SK-N-SH (cell line): ENCODE results near the gene CRELD2. TPM values are rescaled to one million over a fixed set of nuclear protein-coding genes. Genes with fewer than 3 reads are reported as not detected.

ENCODE experiments used
- CTCF ChIA-PET: fragments of 300-600, 350-600 bp; formaldehyde crosslinking; extraction: SDS; loops from one replicate; lab custom pipeline; 2021; lab: Yijun Ruan, JAX
- POLR2A ChIA-PET: fragments of 350-600 bp; sonication (Branson Sonifier 250); formaldehyde crosslinking; extraction: SDS; loops from one replicate; lab custom pipeline; 2020; ENCODE audit warnings: antibody characterized with exemption, inconsistent platforms; lab: Yijun Ruan, JAX
- DNase-seq: peaks from one replicate; pipeline ENCODE4 v3.0.0; 2012
- H2AFZ ChIP-seq: fragments of 200-600 bp; sonication (generic); 2 replicates; pipeline ENCODE4 v1.8.1; 2016; ENCODE audit warnings: antibody characterized with exemption, mild to moderate bottlenecking, low read depth
- H3F3A ChIP-seq: fragments of 200-600 bp; sonication (generic); replicated peaks from 2 replicates; pipeline ENCODE3; 2016; ENCODE audit warnings: antibody characterized with exemption, mild to moderate bottlenecking; ENCODE audit not compliant: insufficient read depth
- H3K27ac ChIP-seq, 2 experiments: fragments of 200-500 bp in 1 of 2; fragments of 200-600 bp in 1 of 2; sonication (Bioruptor generic) in 1 of 2; sonication (generic), shearing (Covaris generic) in 1 of 2; 2 replicates each; pipeline versions ENCODE4 v1.5.1 to v1.6.1; 2014 to 2016; ENCODE audit warnings: low read depth in 2 of 2, inconsistent platforms in 1 of 2, low read length in 1 of 2, mild to moderate bottlenecking in 1 of 2, mixed read lengths in 1 of 2
- H3K27me3 ChIP-seq: fragments of 200-600 bp; sonication (generic), shearing (Covaris generic); 2 replicates; pipeline ENCODE4 v1.6.1; 2016; ENCODE audit warnings: mixed run types; ENCODE audit not compliant: insufficient read depth
- H3K36me3 ChIP-seq, 2 experiments: fragments of 200-500 bp in 1 of 2; fragments of 200-600 bp in 1 of 2; sonication (Bioruptor generic) in 1 of 2; sonication (generic) in 1 of 2; replicated peaks in 1 of 2; 2 replicates each; pipeline versions ENCODE3 to v1.5.1; 2014 to 2016; ENCODE audit warnings: low read length in 1 of 2, mild to moderate bottlenecking in 1 of 2; ENCODE audit not compliant: insufficient read depth in 2 of 2, control insufficient read depth in 1 of 2
- H3K4me1 ChIP-seq, 2 experiments: fragments of 200-500 bp in 1 of 2; fragments of 200-600 bp in 1 of 2; sonication (Bioruptor generic) in 1 of 2; sonication (generic), shearing (Covaris generic) in 1 of 2; 2 replicates each; pipeline versions ENCODE4 v1.5.1 to v1.6.1; 2014 to 2016; ENCODE audit warnings: low read depth in 1 of 2, low read length in 1 of 2, mixed run types in 1 of 2; ENCODE audit not compliant: insufficient read depth in 2 of 2, control insufficient read depth in 1 of 2
- H3K4me2 ChIP-seq: fragments of 200-600 bp; sonication (generic), shearing (Covaris generic); 2 replicates; pipeline ENCODE4 v1.6.1; 2017; ENCODE audit warnings: mixed run types
- H3K4me3 ChIP-seq, 2 experiments: fragments of 200-500 bp in 1 of 2; fragments of 200-600 bp in 1 of 2; sonication (Bioruptor generic) in 1 of 2; sonication (generic), shearing (Covaris generic) in 1 of 2; 2 replicates each; pipeline versions ENCODE4 v1.5.1 to v1.8.1; 2014 to 2016; ENCODE audit warnings: low read depth in 2 of 2, inconsistent platforms in 1 of 2, low read length in 1 of 2, mild to moderate bottlenecking in 1 of 2, mixed read lengths in 1 of 2, moderate library complexity in 1 of 2
- H3K79me2 ChIP-seq: fragments of 200-600 bp; sonication (generic); 2 replicates; pipeline ENCODE4 v1.8.1; 2017; ENCODE audit warnings: mild to moderate bottlenecking; ENCODE audit not compliant: insufficient read depth
- H3K9ac ChIP-seq: fragments of 200-600 bp; sonication (generic); 2 replicates; pipeline ENCODE4 v1.6.1; 2017; ENCODE audit warnings: mixed run types
- H3K9me2 ChIP-seq: fragments of 200-600 bp; sonication (generic); 2 replicates; pipeline ENCODE4 v1.6.1; 2017; ENCODE audit warnings: mixed run types
- H3K9me3 ChIP-seq: fragments of 200-600 bp; sonication (generic); 2 replicates; pipeline ENCODE4 v1.6.1; 2017; ENCODE audit warnings: mixed run types, mild to moderate bottlenecking, moderate library complexity
- H4K20me1 ChIP-seq: fragments of 200-600 bp; sonication (generic); 2 replicates; pipeline ENCODE4 v1.6.1; 2017; ENCODE audit warnings: mild to moderate bottlenecking, mixed run types; ENCODE audit not compliant: insufficient read depth
- EP300 ChIP-seq, 2 experiments: IDR thresholded peaks; 2 replicates each; pipeline versions ENCODE4 v1.4.0 to v1.6.1; 2012; ENCODE audit warnings: borderline replicate concordance in 1 of 2, low read depth in 1 of 2, low read length in 1 of 2
- FOSL2 ChIP-seq: IDR thresholded peaks from 2 replicates; pipeline ENCODE4 v1.4.0; 2012; ENCODE audit warnings: low read depth, mild to moderate bottlenecking, moderate library complexity, borderline replicate concordance
- FOXJ3 ChIP-seq: sonication (generic); formaldehyde crosslinking; IDR thresholded peaks from 2 replicates; pipeline ENCODE4 v1.5.1; 2020; ENCODE audit warnings: mild to moderate bottlenecking, missing genetic modification reagents
- MEF2A ChIP-seq: IDR thresholded peaks from 2 replicates; pipeline ENCODE4 v1.4.0; 2012; ENCODE audit warnings: low read depth, borderline replicate concordance
- NFIC ChIP-seq: IDR thresholded peaks from 2 replicates; pipeline ENCODE4 v1.4.0; 2012; ENCODE audit warnings: borderline replicate concordance
- RFX5 ChIP-seq: IDR thresholded peaks from 2 replicates; pipeline ENCODE4 v1.6.1; 2012; ENCODE audit warnings: mild to moderate bottlenecking, improper control_type of control experiment, low read length
- SIN3A ChIP-seq: IDR thresholded peaks from 2 replicates; pipeline ENCODE4 v1.6.1; 2012; ENCODE audit warnings: low read depth, mild to moderate bottlenecking, low read length, moderate library complexity, borderline replicate concordance
- TEAD4 ChIP-seq: IDR thresholded peaks from 2 replicates; pipeline ENCODE4 v1.4.0; 2012; ENCODE audit warnings: mild to moderate bottlenecking, borderline replicate concordance; ENCODE audit not compliant: insufficient read depth
- YY1 ChIP-seq: IDR thresholded peaks from 2 replicates; pipeline ENCODE4 v1.4.0; 2012; ENCODE audit warnings: low read depth, mild to moderate bottlenecking
- WGBS: methylation state at CpG from one replicate; pipeline ENCODE4 v1.1.6; 2017; ENCODE audit warnings: low lambda C conversion rate; 5-methylcytosine and 5-hydroxymethylcytosine counted together
- polyA plus RNA-seq, 3 experiments: library from polyadenylated mRNA; depleted of rRNA; stranded (reverse); fragments of >200 nt; gene quantifications; 2 replicates each; pipeline ENCODE4 v1.2.3, GENCODE V29; 2012
- TF ChIP-seq, protein P1 (sequence below): fragments of 200-600 bp; sonication (generic); IDR thresholded peaks from 2 replicates; pipeline ENCODE4 v1.6.1; 2017; ENCODE audit warnings: antibody characterized with exemption, mild to moderate bottlenecking, moderate library complexity
- TF ChIP-seq, protein P2 (sequence below): IDR thresholded peaks from 2 replicates; pipeline ENCODE4 v1.6.1; 2012; ENCODE audit warnings: mild to moderate bottlenecking, low read depth, low read length, moderate library complexity
- TF ChIP-seq, protein P3 (sequence below): fragments of 150-350 bp; IDR thresholded peaks from 2 replicates; pipeline ENCODE4 v1.6.1; 2017; ENCODE audit warnings: antibody characterized with exemption, low read length, low read depth, borderline replicate concordance
- TF ChIP-seq, protein P4 (sequence below): IDR thresholded peaks from 2 replicates; pipeline ENCODE4 v1.4.0; 2012; ENCODE audit warnings: low read depth

Gene CRELD2
- polyA plus RNA-seq, 1 of the 3 experiments (the other 2 are of a cell fraction): 113 TPM

DNA sequence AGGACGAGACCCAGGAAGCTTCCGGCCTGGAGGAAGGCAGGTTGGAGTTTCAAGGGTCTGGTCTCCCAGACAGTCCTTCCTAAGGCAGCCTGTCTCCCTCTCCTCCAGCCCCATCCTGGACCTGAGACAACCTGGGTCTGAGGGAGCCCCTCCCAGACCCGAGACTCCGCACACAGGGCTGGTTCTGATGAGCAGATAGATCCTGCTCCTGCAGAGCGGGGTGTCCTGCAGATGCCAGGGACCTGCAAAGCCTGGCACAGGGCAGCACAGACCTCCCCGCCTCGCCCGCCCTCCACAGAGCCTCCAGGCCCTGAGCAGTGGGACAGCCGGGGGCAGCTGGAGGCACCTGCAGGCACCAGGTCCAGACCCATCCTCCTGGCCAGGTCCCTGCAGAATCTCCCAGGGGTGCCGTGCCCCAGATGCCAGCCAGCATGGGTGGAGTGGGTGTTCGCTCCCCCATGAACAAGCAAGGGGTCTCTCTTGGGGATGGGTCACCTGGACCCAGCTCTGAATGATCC, 49.9 kb downstream of the CRELD2 start:
- Histone ChIP-seq H3K4me2 (no peak overlapping the region), H3K27ac (no peak overlapping the region), H3K9ac (no peak overlapping the region), H3K9me2 (no peaks in the 10 kb centered on the region), H3K79me2 (peaks cover 9% of the 10 kb centered on the region; the same call in 1 of the 2 replicates), H3K27me3 (no peaks in the 10 kb centered on the region), H3K4me1 (peaks cover 9 to 24% of the 10 kb centered on the region in 2 experiments; a peak in 2 of 4 replicates), H3K9me3 (no peaks in the 10 kb centered on the region), H4K20me1 (no peaks in the 10 kb centered on the region), H3F3A (no peaks in the 10 kb centered on the region), H2AFZ (no peak overlapping the region), H3K36me3 (peaks cover 4 to 8% of the 10 kb centered on the region in 2 experiments), H3K4me3 (no peak overlapping the region)
- 98% methylated on average over 11 of the region's 11 CpGs for WGBS
- CTCF ChIA-PET: interaction anchor here (0.7 to 3.9 kb wide), 9 partner anchors 12 to 178 kb away, joined by 3 to 18 read pairs (median 4); no protein-coding TSS in a partner anchor
- peak; percentile 33 for DNase-seq
- POLR2A ChIA-PET: no interaction called here
- TF ChIP-seq, protein P1, sequence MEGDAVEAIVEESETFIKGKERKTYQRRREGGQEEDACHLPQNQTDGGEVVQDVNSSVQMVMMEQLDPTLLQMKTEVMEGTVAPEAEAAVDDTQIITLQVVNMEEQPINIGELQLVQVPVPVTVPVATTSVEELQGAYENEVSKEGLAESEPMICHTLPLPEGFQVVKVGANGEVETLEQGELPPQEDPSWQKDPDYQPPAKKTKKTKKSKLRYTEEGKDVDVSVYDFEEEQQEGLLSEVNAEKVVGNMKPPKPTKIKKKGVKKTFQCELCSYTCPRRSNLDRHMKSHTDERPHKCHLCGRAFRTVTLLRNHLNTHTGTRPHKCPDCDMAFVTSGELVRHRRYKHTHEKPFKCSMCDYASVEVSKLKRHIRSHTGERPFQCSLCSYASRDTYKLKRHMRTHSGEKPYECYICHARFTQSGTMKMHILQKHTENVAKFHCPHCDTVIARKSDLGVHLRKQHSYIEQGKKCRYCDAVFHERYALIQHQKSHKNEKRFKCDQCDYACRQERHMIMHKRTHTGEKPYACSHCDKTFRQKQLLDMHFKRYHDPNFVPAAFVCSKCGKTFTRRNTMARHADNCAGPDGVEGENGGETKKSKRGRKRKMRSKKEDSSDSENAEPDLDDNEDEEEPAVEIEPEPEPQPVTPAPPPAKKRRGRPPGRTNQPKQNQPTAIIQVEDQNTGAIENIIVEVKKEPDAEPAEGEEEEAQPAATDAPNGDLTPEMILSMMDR: no peak
- TF ChIP-seq, protein P2, sequence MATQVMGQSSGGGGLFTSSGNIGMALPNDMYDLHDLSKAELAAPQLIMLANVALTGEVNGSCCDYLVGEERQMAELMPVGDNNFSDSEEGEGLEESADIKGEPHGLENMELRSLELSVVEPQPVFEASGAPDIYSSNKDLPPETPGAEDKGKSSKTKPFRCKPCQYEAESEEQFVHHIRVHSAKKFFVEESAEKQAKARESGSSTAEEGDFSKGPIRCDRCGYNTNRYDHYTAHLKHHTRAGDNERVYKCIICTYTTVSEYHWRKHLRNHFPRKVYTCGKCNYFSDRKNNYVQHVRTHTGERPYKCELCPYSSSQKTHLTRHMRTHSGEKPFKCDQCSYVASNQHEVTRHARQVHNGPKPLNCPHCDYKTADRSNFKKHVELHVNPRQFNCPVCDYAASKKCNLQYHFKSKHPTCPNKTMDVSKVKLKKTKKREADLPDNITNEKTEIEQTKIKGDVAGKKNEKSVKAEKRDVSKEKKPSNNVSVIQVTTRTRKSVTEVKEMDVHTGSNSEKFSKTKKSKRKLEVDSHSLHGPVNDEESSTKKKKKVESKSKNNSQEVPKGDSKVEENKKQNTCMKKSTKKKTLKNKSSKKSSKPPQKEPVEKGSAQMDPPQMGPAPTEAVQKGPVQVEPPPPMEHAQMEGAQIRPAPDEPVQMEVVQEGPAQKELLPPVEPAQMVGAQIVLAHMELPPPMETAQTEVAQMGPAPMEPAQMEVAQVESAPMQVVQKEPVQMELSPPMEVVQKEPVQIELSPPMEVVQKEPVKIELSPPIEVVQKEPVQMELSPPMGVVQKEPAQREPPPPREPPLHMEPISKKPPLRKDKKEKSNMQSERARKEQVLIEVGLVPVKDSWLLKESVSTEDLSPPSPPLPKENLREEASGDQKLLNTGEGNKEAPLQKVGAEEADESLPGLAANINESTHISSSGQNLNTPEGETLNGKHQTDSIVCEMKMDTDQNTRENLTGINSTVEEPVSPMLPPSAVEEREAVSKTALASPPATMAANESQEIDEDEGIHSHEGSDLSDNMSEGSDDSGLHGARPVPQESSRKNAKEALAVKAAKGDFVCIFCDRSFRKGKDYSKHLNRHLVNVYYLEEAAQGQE: no peak
- TF ChIP-seq FOXJ3 (CRISPR knock-in tag): no peak
- TF ChIP-seq, protein P3, sequence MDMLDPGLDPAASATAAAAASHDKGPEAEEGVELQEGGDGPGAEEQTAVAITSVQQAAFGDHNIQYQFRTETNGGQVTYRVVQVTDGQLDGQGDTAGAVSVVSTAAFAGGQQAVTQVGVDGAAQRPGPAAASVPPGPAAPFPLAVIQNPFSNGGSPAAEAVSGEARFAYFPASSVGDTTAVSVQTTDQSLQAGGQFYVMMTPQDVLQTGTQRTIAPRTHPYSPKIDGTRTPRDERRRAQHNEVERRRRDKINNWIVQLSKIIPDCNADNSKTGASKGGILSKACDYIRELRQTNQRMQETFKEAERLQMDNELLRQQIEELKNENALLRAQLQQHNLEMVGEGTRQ: no peak

DNA sequence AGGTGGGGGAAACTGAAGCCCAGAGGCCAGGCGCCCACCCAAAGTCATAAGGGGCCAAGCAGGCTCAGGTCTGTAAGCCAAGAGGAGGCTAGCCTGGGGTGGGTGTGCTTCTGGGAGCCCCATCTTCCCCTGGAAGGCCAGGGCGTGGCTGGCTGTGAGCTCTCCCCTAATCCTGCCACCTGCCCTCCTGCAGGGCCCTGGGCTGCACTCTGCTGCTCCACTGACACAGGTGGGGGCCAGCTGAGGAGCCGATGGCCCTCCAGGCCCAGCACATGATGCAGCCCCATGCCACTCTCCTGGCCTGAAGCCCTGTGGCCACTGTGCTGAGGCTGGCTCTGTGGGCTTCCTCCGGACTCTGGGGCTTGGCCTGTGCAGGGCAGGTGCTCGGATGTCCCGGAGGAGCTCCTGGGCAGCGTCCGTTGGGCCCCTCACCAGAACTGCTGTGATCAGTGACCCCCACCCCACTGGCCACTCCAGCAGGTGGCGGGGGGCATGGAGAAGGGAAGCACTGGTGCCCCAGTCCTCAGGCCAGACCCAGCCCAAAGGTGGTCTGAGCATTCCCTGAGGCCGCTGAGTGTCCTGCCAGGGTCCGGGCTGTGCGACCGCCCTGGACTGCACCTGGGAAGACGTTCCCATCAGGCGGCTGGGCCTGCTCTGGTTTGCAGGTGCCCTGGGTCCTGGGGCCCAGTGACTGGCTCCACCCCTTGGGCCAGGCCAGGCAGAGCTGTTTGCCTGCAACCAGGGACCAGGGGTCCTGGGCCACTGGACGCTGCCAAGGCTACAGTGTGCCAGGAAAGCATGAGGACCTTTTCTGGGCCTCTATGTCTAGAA, 50.6 kb downstream of the CRELD2 start:
- Histone ChIP-seq H3K9me2 (no peaks in the 10 kb centered on the region), H3K4me3 (no peak overlapping the region), H3K4me2 (no peak overlapping the region), H3K27me3 (no peaks in the 10 kb centered on the region), H3K9me3 (no peaks in the 10 kb centered on the region), H3K9ac (no peak overlapping the region), H3K79me2 (peaks cover 2% of the 10 kb centered on the region; the same call in 1 of the 2 replicates), H3K27ac (no peak overlapping the region), H3F3A (no peaks in the 10 kb centered on the region), H3K36me3 (peaks cover 0 to 2% of the 10 kb centered on the region in 2 experiments), H4K20me1 (no peaks in the 10 kb centered on the region), H2AFZ (no peak overlapping the region), H3K4me1 (peaks cover 4 to 24% of the 10 kb centered on the region in 2 experiments; a peak in 1 of 4 replicates)
- ChIA-PET CTCF (interaction anchor here (0.7 to 3.9 kb wide), 5 partner anchors 14 to 61 kb away, joined by 3 to 18 read pairs (median 3); no protein-coding TSS in a partner anchor), POLR2A (no interaction called here)
- DNase-seq: peak; percentile 27
- WGBS: 96% methylated on average over 4 of the region's 16 CpGs
- TF ChIP-seq EP300 (IDR thresholded peaks at IDR 0.05; ENCODE audit: borderline replicate concordance in 1 of 2, low read depth in 1 of 2, low read length in 1 of 2): no peak
- TF ChIP-seq TEAD4: no peak
- TF ChIP-seq NFIC: no peak
- no peak for TF ChIP-seq FOSL2
- TF ChIP-seq FOXJ3 (CRISPR knock-in tag): no peak
- TF ChIP-seq, protein P1: no peak
- no peak for TF ChIP-seq SIN3A
- no peak for TF ChIP-seq MEF2A
- TF ChIP-seq RFX5: no peak
- TF ChIP-seq, protein P4, sequence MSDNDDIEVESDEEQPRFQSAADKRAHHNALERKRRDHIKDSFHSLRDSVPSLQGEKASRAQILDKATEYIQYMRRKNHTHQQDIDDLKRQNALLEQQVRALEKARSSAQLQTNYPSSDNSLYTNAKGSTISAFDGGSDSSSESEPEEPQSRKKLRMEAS: no peak
- TF ChIP-seq YY1: no peak
